ENCODE data around the gene PDE5A. TPM values are rescaled to one million over a fixed set of nuclear protein-coding genes. Genes with fewer than 3 reads are reported as not detected.
"Not testable (repeated sequence)": the region's sequence is repeated elsewhere in the genome, so short reads cannot be mapped to it uniquely, and the experiment has no call there.

The PDE5A gene
- 0.10 TPM in 1 of 2 replicates, not detected in the other for total RNA-seq

GRCh38 chr4:119628281-119629141 is at the start of gene PDE5A:
Gene PDE5A (minus strand): TSS chr4:119628804. CDS start chr4:119628671, 133 bp downstream.
- H3K4me3 Mint-ChIP-seq, result peak within 1 kb of the TSS; percentile 86
- no peaks in the 10 kb centered on the region for H3K9me3 Mint-ChIP-seq
- peaks cover 2% of the 10 kb centered on the region for H3K36me3 Mint-ChIP-seq (ENCODE audit: low read depth)
- H3K4me1 Mint-ChIP-seq (ENCODE audit: low read depth), result peaks cover 23% of the 10 kb centered on the region
- no peak within 1 kb of the TSS for H3K27ac Mint-ChIP-seq
- peaks cover 50% of the 10 kb centered on the region for H3K27me3 Mint-ChIP-seq (ENCODE audit: insufficient read depth)
- intact Hi-C loops (cut with micrococcal nuclease), result loop anchor here (1.0 to 5.0 kb wide), 5 partner anchors 176 to 1351 kb away; no protein-coding TSS in a partner anchor
- peak; percentile 67 for DNase-seq (ENCODE audit: low spot score)

GRCh38 chr4:119676101-119676500 is 47.5 kb upstream of the PDE5A start:
- Mint-ChIP-seq H3K27ac (no peak overlapping the region), H3K27me3 (ENCODE audit: insufficient read depth) (peaks cover 5% of the 10 kb centered on the region), H3K4me1 (ENCODE audit: low read depth) (no peaks in the 10 kb centered on the region), H3K36me3 (ENCODE audit: low read depth) (no peaks in the 10 kb centered on the region), H3K4me3 (no peak overlapping the region), H3K9me3 (no peaks in the 10 kb centered on the region)
- intact Hi-C loops (cut with micrococcal nuclease), result no loop called here
- no peak for DNase-seq (ENCODE audit: low spot score)

DNA sequence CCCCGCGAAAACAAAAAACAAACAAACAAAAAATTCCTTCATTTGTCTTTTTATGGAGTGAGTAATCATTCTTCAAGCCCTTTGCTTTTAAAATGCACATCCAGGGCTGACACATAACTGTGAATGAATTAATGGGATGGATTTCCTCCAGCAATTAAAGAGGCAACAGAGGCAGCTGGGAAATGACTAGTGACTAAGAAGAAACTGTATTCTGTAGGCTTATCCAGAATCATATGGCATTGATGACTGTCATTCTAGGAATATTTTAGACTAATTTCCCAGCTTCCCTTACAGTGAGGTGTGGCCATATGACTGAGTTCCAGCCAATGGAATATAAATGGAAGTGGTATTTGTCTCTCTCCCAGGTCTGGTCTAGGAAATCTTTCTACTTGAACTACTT is 46.8 kb upstream of the PDE5A start:
- no peak for DNase-seq (ENCODE audit: low spot score)
- peaks cover under 1% of the 10 kb centered on the region for H3K27me3 Mint-ChIP-seq (ENCODE audit: insufficient read depth)
- no peaks in the 10 kb centered on the region for H3K36me3 Mint-ChIP-seq (ENCODE audit: low read depth)
- no peaks in the 10 kb centered on the region for H3K9me3 Mint-ChIP-seq
- intact Hi-C loops (cut with micrococcal nuclease), result no loop called here
- H3K4me1 Mint-ChIP-seq (ENCODE audit: low read depth), result no peaks in the 10 kb centered on the region
- H3K27ac Mint-ChIP-seq, result no peak overlapping the region
- no peak overlapping the region for H3K4me3 Mint-ChIP-seq

- Mint-ChIP-seq H3K27ac (no peak overlapping the region), H3K36me3 (ENCODE audit: low read depth) (no peaks in the 10 kb centered on the region), H3K4me1 (ENCODE audit: low read depth) (no peaks in the 10 kb centered on the region), H3K27me3 (ENCODE audit: insufficient read depth) (no peaks in the 10 kb centered on the region), H3K9me3 (no peaks in the 10 kb centered on the region), H3K4me3 (no peak overlapping the region)
- intact Hi-C loops (cut with micrococcal nuclease), result no loop called here
- no peak for DNase-seq (ENCODE audit: low spot score)
These were observed 44.3 kb upstream of the PDE5A start for GRCh38 chr4:119672938-119673337.

DNA sequence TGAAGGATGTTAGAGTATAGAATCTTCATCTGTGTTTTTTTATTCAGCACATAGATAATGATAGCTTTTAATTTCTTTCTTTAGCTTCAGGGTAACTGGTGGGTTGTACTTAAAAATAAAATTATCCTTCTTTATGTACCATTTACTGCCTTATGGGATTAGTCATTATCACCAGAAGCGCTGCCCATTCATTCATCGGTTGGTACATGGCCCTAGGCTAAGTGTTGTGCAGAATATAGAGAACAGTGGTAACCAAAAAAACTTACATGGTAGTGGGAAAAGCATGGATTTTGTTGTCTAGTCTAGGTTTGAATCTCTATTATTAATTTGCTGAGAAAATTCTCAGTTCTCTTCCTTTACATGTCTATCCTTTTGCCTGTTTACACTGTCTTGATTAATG is 43.5 kb upstream of the PDE5A start:
- Mint-ChIP-seq H3K4me3 (no peak overlapping the region), H3K27me3 (ENCODE audit: insufficient read depth) (no peaks in the 10 kb centered on the region), H3K9me3 (no peaks in the 10 kb centered on the region), H3K4me1 (ENCODE audit: low read depth) (no peaks in the 10 kb centered on the region), H3K36me3 (ENCODE audit: low read depth) (no peaks in the 10 kb centered on the region), H3K27ac (no peak overlapping the region)
- DNase-seq (ENCODE audit: low spot score), result no peak
- intact Hi-C loops (cut with micrococcal nuclease), result no loop called here

DNA sequence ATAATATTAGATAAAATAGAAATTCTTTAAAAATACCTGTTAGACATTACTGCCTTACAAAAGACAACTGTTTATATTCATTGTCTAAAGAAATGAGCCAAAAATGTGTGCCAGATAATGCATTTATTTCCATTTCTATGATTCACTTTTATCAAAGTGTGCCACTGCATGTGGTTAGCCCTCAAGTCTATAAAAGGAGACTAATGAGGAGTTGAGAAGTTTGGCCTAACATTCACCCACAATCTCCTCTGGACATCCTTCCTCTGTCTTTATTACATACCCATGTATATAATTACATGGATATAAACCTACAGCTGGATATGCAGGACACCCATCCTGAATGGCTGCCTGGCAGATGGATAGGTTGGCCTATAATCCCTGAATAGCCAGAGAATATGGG is 42.6 kb upstream of the PDE5A start:
- H3K36me3 Mint-ChIP-seq (ENCODE audit: low read depth), result no peaks in the 10 kb centered on the region
- no peak for DNase-seq (ENCODE audit: low spot score)
- no peaks in the 10 kb centered on the region for H3K9me3 Mint-ChIP-seq
- H3K4me1 Mint-ChIP-seq (ENCODE audit: low read depth), result no peaks in the 10 kb centered on the region
- H3K27ac Mint-ChIP-seq, result no peak overlapping the region
- intact Hi-C loops (cut with micrococcal nuclease), result no loop called here
- no peak overlapping the region for H3K4me3 Mint-ChIP-seq
- H3K27me3 Mint-ChIP-seq (ENCODE audit: insufficient read depth), result no peaks in the 10 kb centered on the region

- intact Hi-C loops (cut with micrococcal nuclease), result no loop called here
- H3K4me3 Mint-ChIP-seq, result no peak overlapping the region
- no peaks in the 10 kb centered on the region for H3K9me3 Mint-ChIP-seq
- no peak for DNase-seq (ENCODE audit: low spot score)
- no peak overlapping the region for H3K27ac Mint-ChIP-seq
- H3K27me3 Mint-ChIP-seq (ENCODE audit: insufficient read depth), result peaks cover 3% of the 10 kb centered on the region
- no peaks in the 10 kb centered on the region for H3K36me3 Mint-ChIP-seq (ENCODE audit: low read depth)
- no peaks in the 10 kb centered on the region for H3K4me1 Mint-ChIP-seq (ENCODE audit: low read depth)
These were observed 39.2 kb upstream of the PDE5A start for GRCh38 chr4:119667802-119668201.

DNA sequence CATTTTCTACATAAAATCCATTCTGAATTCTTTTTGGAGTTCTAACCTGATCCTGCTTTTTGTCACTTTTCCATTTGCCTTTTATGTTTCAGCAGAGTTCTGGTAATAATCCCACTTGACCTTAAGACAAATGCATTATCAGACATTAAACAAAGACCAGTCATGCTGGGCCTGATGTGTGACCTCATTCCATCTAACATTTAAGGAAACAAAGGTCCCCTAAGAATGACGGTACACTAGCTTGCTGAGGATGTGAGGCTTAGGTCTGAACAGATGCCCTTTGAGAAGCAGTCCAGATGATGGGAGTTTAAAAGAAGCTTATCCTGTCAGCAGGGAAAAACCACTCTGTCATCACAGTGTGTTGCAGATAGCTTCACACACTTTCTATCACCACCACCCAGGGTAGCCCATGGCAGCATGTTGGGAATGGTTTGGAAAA is 38.1 kb upstream of the PDE5A start:
- no peak overlapping the region for H3K4me3 Mint-ChIP-seq
- no peaks in the 10 kb centered on the region for H3K4me1 Mint-ChIP-seq (ENCODE audit: low read depth)
- peaks cover 3% of the 10 kb centered on the region for H3K27me3 Mint-ChIP-seq (ENCODE audit: insufficient read depth)
- intact Hi-C loops (cut with micrococcal nuclease), result no loop called here
- no peaks in the 10 kb centered on the region for H3K36me3 Mint-ChIP-seq (ENCODE audit: low read depth)
- no peak for DNase-seq (ENCODE audit: low spot score)
- H3K9me3 Mint-ChIP-seq, result no peaks in the 10 kb centered on the region
- no peak overlapping the region for H3K27ac Mint-ChIP-seq

DNA sequence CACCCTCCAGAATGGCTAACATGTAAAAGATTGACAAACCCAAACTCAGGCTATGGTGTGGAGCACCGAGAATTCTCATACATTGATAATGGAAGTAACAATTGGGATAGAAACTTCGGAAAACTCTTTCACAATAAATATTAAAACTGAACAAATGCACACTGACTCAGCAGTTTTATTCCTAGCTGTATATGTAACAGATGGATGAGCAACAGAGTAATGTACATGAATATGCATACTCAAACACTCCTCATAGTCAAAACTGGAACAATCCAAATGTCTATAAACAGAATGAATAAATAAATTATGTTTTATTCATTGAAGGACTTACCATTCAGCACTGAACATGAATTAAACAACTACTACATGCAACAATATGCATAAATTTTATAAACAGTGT is 37.1 kb upstream of the PDE5A start:
- intact Hi-C loops (cut with micrococcal nuclease), result no loop called here
- Mint-ChIP-seq H3K27ac (no peak overlapping the region), H3K36me3 (ENCODE audit: low read depth) (no peaks in the 10 kb centered on the region), H3K4me3 (no peak overlapping the region), H3K9me3 (no peaks in the 10 kb centered on the region), H3K27me3 (ENCODE audit: insufficient read depth) (peaks cover 3% of the 10 kb centered on the region), H3K4me1 (ENCODE audit: low read depth) (no peaks in the 10 kb centered on the region)
- no peak for DNase-seq (ENCODE audit: low spot score)

GRCh38 chr4:119664168-119664907 is 35.7 kb upstream of the PDE5A start:
- intact Hi-C loops (cut with micrococcal nuclease), result no loop called here
- Mint-ChIP-seq H3K9me3 (no peaks in the 10 kb centered on the region), H3K27ac (no peak overlapping the region), H3K4me1 (ENCODE audit: low read depth) (no peaks in the 10 kb centered on the region), H3K36me3 (ENCODE audit: low read depth) (no peaks in the 10 kb centered on the region), H3K4me3 (no peak overlapping the region), H3K27me3 (ENCODE audit: insufficient read depth) (peaks cover 3% of the 10 kb centered on the region)
- no peak for DNase-seq (ENCODE audit: low spot score)

- no peak for DNase-seq (ENCODE audit: low spot score)
- H3K4me1 Mint-ChIP-seq (ENCODE audit: low read depth), result no peaks in the 10 kb centered on the region
- intact Hi-C loops (cut with micrococcal nuclease), result no loop called here
- H3K27ac Mint-ChIP-seq, result no peak overlapping the region
- no peaks in the 10 kb centered on the region for H3K36me3 Mint-ChIP-seq (ENCODE audit: low read depth)
- H3K9me3 Mint-ChIP-seq, result no peaks in the 10 kb centered on the region
- H3K4me3 Mint-ChIP-seq, result no peak overlapping the region
- H3K27me3 Mint-ChIP-seq (ENCODE audit: insufficient read depth), result peaks cover 3% of the 10 kb centered on the region
These were observed 34.7 kb upstream of the PDE5A start for GRCh38 chr4:119663160-119663788.

DNA sequence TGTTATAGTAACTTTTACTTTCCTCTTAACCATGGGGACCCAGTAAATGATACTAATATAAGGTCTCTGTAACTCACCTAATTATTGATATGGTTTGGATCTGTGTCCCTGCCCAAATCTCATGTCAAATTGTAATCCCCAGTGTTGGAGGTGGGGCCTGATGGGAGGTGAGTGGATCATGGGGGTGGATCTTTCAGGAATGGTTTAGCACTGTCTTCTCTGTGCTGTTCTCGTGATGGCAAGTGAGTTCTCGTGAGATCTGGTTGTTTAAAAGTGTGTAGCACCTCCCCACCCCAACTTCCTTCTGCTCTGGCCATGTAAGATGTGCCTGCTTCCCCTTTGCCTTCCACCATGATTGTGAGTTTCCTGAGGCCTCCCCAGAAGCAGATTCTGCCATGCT is 34.0 kb upstream of the PDE5A start:
- intact Hi-C loops (cut with micrococcal nuclease); H3K27ac Mint-ChIP-seq; H3K36me3 Mint-ChIP-seq (ENCODE audit: low read depth); H3K4me3 Mint-ChIP-seq; H3K9me3 Mint-ChIP-seq; DNase-seq (ENCODE audit: low spot score); H3K4me1 Mint-ChIP-seq (ENCODE audit: low read depth); H3K27me3 Mint-ChIP-seq (ENCODE audit: insufficient read depth): not testable (repeated sequence)

DNA sequence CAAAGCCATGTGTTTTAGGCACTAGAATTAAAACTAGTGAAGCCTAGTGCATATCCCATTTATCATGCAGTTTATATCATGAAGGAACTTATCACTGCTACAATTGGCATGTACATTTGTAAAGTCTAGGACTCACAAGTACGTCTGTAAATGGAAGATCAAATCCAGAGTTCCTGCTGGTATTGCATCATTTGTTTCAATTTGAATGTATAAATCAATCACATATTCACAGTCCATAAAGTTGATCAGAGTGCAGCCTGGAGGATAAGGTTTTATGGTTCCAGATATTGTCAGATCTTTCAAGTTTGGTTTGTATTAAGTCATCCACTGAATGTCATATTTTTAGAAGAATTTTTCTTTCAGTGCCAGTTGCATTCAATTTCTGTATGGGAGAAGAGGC is 32.6 kb upstream of the PDE5A start:
- H3K4me1 Mint-ChIP-seq (ENCODE audit: low read depth), result no peaks in the 10 kb centered on the region
- H3K4me3 Mint-ChIP-seq, result no peak overlapping the region
- no peaks in the 10 kb centered on the region for H3K36me3 Mint-ChIP-seq (ENCODE audit: low read depth)
- no peak overlapping the region for H3K27ac Mint-ChIP-seq
- peaks cover 3% of the 10 kb centered on the region for H3K27me3 Mint-ChIP-seq (ENCODE audit: insufficient read depth)
- intact Hi-C loops (cut with micrococcal nuclease), result no loop called here
- DNase-seq (ENCODE audit: low spot score), result no peak
- H3K9me3 Mint-ChIP-seq, result no peaks in the 10 kb centered on the region

Data from activated T-helper 1 cell treated with anti-CD3 and anti-CD28 coated beads, Interleukin-12 subunit alpha, Interleukin-12 subunit beta, Interleukin-2, Interleukin-4 antibody, amounts not matched to agents 30 ng/mL and 10 ng/mL and 1 ng/mL, durations not matched to agents 14 hours and 24 hours and 36 hours (primary cell).